Measurements from ENCODE around the gene FOXN3.

GRCh38 chr14:89171168-89171567, 245.9 kb downstream of the FOXN3 start:
- TF ChIP-seq MAX (IDR thresholded peaks at IDR 0.05; ENCODE audit: insufficient read depth, insufficient read length) (no peak), MYC (IDR thresholded peaks at IDR 0.05; ENCODE audit: low read depth, low read length) (no peak)
